Measurements from ENCODE around the gene ENOSF1. TPM values are rescaled to one million over a fixed set of nuclear protein-coding genes. Genes with fewer than 3 reads are reported as not detected.

ENOSF1 gene
- total and polyA plus RNA-seq, 2 of the 13 experiments (the other 11 are each of a cell fraction or from before 2014, with no cell fraction given) = 37.6 to 40.1 TPM

GRCh38 chr18:657311-658000 is 55.0 kb downstream of the ENOSF1 start, which contains the start of gene TYMS (continued):
- TF ChIP-seq TRIM24 (CRISPR knock-in tag; IDR thresholded peaks at IDR 0.05) = no peak
- no peak for TF ChIP-seq TSC22D2 (CRISPR knock-in tag; IDR thresholded peaks at IDR 0.05; ENCODE audit: borderline replicate concordance)
- TF ChIP-seq POLR2AphosphoS5 (IDR thresholded peaks at IDR 0.05; ENCODE audit: low read depth, low read length) = peak; percentile 64
- no peak for TF ChIP-seq SAFB2 (CRISPR knock-in tag; IDR thresholded peaks at IDR 0.05; ENCODE audit: borderline replicate concordance, low read depth)
- TF ChIP-seq MXD1 (CRISPR knock-in tag; IDR thresholded peaks at IDR 0.05) = no peak; the same call in 1 of the 2 replicates
- TF ChIP-seq ZNF124 (CRISPR knock-in tag; IDR thresholded peaks at IDR 0.05) = no peak; the same call in 1 of the 2 replicates
- TF ChIP-seq ZNF205 (CRISPR knock-in tag; IDR thresholded peaks at IDR 0.05) = peak; percentile 61; the same call in 1 of the 2 replicates
- TF ChIP-seq YY1 (IDR thresholded peaks at IDR 0.05; ENCODE audit: insufficient read depth, insufficient replicate concordance, low read depth, low read length) = no peak
- no peak for TF ChIP-seq ZNF468 (CRISPR knock-in tag; IDR thresholded peaks at IDR 0.05)
- TF ChIP-seq ZNF282 (IDR thresholded peaks at IDR 0.05; ENCODE audit: partially characterized antibody) = no peak
- no peak for TF ChIP-seq ATF7 (IDR thresholded peaks at IDR 0.05)
- no peak for TF ChIP-seq ATF7 (CRISPR knock-in tag; IDR thresholded peaks at IDR 0.05)
- TF ChIP-seq SMARCE1 (IDR thresholded peaks at IDR 0.05; ENCODE audit: borderline replicate concordance) = no peak
- TF ChIP-seq E2F2 (CRISPR knock-in tag; IDR thresholded peaks at IDR 0.05; ENCODE audit: borderline replicate concordance) = peak; percentile 41; the same call in 1 of the 2 replicates
- TF ChIP-seq ZNF350 (CRISPR knock-in tag; IDR thresholded peaks at IDR 0.05; ENCODE audit: borderline replicate concordance, low read depth) = no peak
- TF ChIP-seq ZNF598 (CRISPR knock-in tag; IDR thresholded peaks at IDR 0.05; ENCODE audit: borderline replicate concordance) = no peak
- TF ChIP-seq ZBTB34 (CRISPR knock-in tag; IDR thresholded peaks at IDR 0.05) = no peak
- TF ChIP-seq MAX (IDR thresholded peaks at IDR 0.05) = peak; percentile 80
- no peak for TF ChIP-seq ATF6 (CRISPR knock-in tag; conservative IDR thresholded peaks at IDR 0.05)
- TF ChIP-seq KLF13 (CRISPR knock-in tag; IDR thresholded peaks at IDR 0.05) = no peak
- no peak for TF ChIP-seq POLR2AphosphoS2 (IDR thresholded peaks at IDR 0.05; ENCODE audit: low read depth, low read length)
- TF ChIP-seq ZNF562 (CRISPR knock-in tag; IDR thresholded peaks at IDR 0.05; ENCODE audit: borderline replicate concordance) = no peak
- no peak for TF ChIP-seq SYNCRIP (IDR thresholded peaks at IDR 0.05; ENCODE audit: insufficient read depth, low read depth, low read length)
- no peak for TF ChIP-seq ZNF512 (CRISPR knock-in tag; IDR thresholded peaks at IDR 0.05)

All from HepG2 (cell line).